Transverse colon (tissue), 4 donors: Measurements from ENCODE around the gene DNAJB13.

ENCODE experiments used
- POLR2AphosphoS5 ChIP-seq, 3 donors: sonication (generic); formaldehyde crosslinking; IDR thresholded peaks; one replicate each; pipeline ENCODE4 v1.6.1; 2016; ENCODE audit warnings: antibody characterized with exemption in 3 of 3
- TF ChIP-seq, protein P1 (sequence below), 5 experiments: fragments of 200-600 bp in 3 of 5; fragments of 450-650 bp in 2 of 5; sonication (generic) in 3 of 5; IDR thresholded peaks; 1 replicate in 2 of 5; 2 replicates in 3 of 5; pipeline ENCODE4 v1.5.1; 2016 to 2017; ENCODE audit warnings: antibody characterized with exemption in 5 of 5, inconsistent platforms in 3 of 5, mild to moderate bottlenecking in 2 of 5, moderate library complexity in 1 of 5

DNA sequence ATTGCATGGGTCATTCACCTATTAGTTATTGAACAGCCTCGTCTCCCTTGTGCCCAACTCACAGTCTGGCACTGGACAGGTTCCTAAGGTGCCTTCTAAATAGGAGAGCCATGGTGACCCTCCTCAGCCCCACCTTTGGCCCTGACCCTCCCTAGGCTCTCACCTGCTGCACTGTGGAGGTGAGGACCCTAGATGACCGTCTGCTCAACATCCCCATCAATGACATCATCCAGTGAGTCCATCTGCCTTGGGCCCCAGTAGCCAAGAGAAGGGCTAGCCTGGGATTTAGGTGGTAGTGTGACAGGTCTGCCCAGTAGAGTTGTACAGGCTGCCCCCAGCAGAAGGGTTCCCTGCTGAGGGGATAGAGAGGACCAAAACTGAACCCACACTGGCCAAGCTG lies 18.3 kb downstream of the DNAJB13 start:
- TF ChIP-seq POLR2AphosphoS5 (IDR thresholded peaks at IDR 0.05): no peak
- TF ChIP-seq, protein P1, sequence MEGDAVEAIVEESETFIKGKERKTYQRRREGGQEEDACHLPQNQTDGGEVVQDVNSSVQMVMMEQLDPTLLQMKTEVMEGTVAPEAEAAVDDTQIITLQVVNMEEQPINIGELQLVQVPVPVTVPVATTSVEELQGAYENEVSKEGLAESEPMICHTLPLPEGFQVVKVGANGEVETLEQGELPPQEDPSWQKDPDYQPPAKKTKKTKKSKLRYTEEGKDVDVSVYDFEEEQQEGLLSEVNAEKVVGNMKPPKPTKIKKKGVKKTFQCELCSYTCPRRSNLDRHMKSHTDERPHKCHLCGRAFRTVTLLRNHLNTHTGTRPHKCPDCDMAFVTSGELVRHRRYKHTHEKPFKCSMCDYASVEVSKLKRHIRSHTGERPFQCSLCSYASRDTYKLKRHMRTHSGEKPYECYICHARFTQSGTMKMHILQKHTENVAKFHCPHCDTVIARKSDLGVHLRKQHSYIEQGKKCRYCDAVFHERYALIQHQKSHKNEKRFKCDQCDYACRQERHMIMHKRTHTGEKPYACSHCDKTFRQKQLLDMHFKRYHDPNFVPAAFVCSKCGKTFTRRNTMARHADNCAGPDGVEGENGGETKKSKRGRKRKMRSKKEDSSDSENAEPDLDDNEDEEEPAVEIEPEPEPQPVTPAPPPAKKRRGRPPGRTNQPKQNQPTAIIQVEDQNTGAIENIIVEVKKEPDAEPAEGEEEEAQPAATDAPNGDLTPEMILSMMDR (IDR thresholded peaks at IDR 0.05): no peak
